Spleen (tissue), 11 donors: Measurements from ENCODE around the gene EPN1. TPM values are rescaled to one million over a fixed set of nuclear protein-coding genes. Genes with fewer than 3 reads are reported as not detected.

ENCODE experiments used
- DNase-seq: peaks from one replicate; pipeline ENCODE4 v3.0.0-alpha.2; 2020
- H3K27ac ChIP-seq, 8 donors: fragments of 200-600 bp; sonication (generic) in 7 of 8; 1 replicate in 4 of 8; 2 replicates in 4 of 8; pipeline versions ENCODE4 v1.5.0 to v1.8.0; 2016 to 2021; ENCODE audit warnings: inconsistent platforms in 4 of 8, mild to moderate bottlenecking in 4 of 8, moderate library complexity in 1 of 8
- H3K27me3 ChIP-seq, 7 donors: fragments of 200-600 bp; sonication (generic) in 6 of 7; replicated peaks in 1 of 7; 1 replicate in 4 of 7; 2 replicates in 3 of 7; pipeline versions ENCODE4 v1.5.0 to v1.8.0; 2016 to 2021; ENCODE audit warnings: inconsistent platforms in 3 of 7, mild to moderate bottlenecking in 1 of 7
- H3K36me3 ChIP-seq, 6 donors: fragments of 200-600 bp; sonication (generic) in 5 of 6; 1 replicate in 4 of 6; 2 replicates in 2 of 6; pipeline versions ENCODE4 v1.5.0 to v1.8.0; 2016 to 2021; ENCODE audit warnings: inconsistent platforms in 2 of 6
- H3K4me1 ChIP-seq, 6 donors: fragments of 200-600 bp; sonication (generic) in 5 of 6; 1 replicate in 3 of 6; 2 replicates in 3 of 6; pipeline versions ENCODE4 v1.5.0 to v1.8.0; 2016 to 2021; ENCODE audit warnings: inconsistent platforms in 3 of 6
- H3K4me3 ChIP-seq, 8 donors: fragments of 200-600 bp; sonication (generic) in 7 of 8; 1 replicate in 4 of 8; 2 replicates in 4 of 8; pipeline versions ENCODE4 v1.5.0 to v1.8.0; 2016 to 2021; ENCODE audit warnings: inconsistent platforms in 4 of 8, mild to moderate bottlenecking in 4 of 8, moderate library complexity in 2 of 8
- H3K9me3 ChIP-seq, 8 donors: fragments of 200-600 bp; sonication (generic) in 7 of 8; 1 replicate in 4 of 8; 2 replicates in 4 of 8; pipeline versions ENCODE4 v1.5.0 to v1.8.0; 2016 to 2021; ENCODE audit warnings: inconsistent platforms in 4 of 8
- POLR2A ChIP-seq, 3 donors: fragments of 450-650 bp; IDR thresholded peaks; one replicate each; pipeline ENCODE4 v1.5.1; 2017; ENCODE audit warnings: antibody characterized with exemption in 3 of 3, mild to moderate bottlenecking in 1 of 3
- POLR2AphosphoS5 ChIP-seq, 3 donors: sonication (generic); formaldehyde crosslinking; IDR thresholded peaks; one replicate each; pipeline ENCODE4 v1.5.1; 2017; ENCODE audit warnings: antibody characterized with exemption in 3 of 3
- WGBS, 5 donors: extraction: QIAGEN DNeasy Blood & Tissue Kit in 3 of 5; methylation state at CpG; one replicate each; pipeline versions ENCODE4 v1.1.5 to v1.1.7; 2013 to 2018; 5-methylcytosine and 5-hydroxymethylcytosine counted together
- intact Hi-C: fragments of 100-400 bp; cut with DNase I; formaldehyde crosslinking; loops from one replicate; pipeline ENCODE4 v1.15.0; 2023; ENCODE audit warnings: low total_unique reads
- polyA plus RNA-seq, 3 donors: library from polyadenylated mRNA; stranded (reverse); fragments of 200-250 nt; gene quantifications; one replicate each; pipeline ENCODE4 v1.2.1, GENCODE V29; 2013
- total RNA-seq, 7 donors: library from RNA; depleted of rRNA in 3 of 7; stranded (reverse); fragments of >200 nt in 3 of 7; fragmentation: NEBNext Ultra II Directional in 4 of 7; extraction: Animal tissue kit (Norgen Biotek cat#: 25700) in 4 of 7; gene quantifications; one replicate each; pipeline versions ENCODE4 v1.1.0 to v1.2.1, GENCODE V29; 2016 to 2021
- TF ChIP-seq, protein P1 (sequence below), 11 experiments: fragments of 200-600 bp in 7 of 11; fragments of 450-650 bp in 4 of 11; sonication (generic) in 4 of 11; IDR thresholded peaks in 8 of 11; conservative IDR thresholded peaks in 3 of 11; 1 replicate in 7 of 11; 2 replicates in 4 of 11; pipeline versions ENCODE4 v1.4.0 to v1.8.0; 2016 to 2021; ENCODE audit warnings: antibody characterized with exemption in 11 of 11, inconsistent platforms in 4 of 11, mild to moderate bottlenecking in 1 of 11
- donor health status: healthy with polysubstance abuse.
- donor health status: DM: no; HTN: no; CAD: no; lungs with moderate emphysema.
- donor health status: DM: no; HTN: no; CAD: no.
- donor health status: Bipolar disorder and iron deficiency.
- donor health status: healthy.
- donor health status: DM: no; HTN: no; CAD: no.
- donor health status: DM: yes; HTN: yes; CAD: no.

Gene EPN1
- total and polyA plus RNA-seq, 10 donors: 36.8 to 166 (median 113) TPM

DNA sequence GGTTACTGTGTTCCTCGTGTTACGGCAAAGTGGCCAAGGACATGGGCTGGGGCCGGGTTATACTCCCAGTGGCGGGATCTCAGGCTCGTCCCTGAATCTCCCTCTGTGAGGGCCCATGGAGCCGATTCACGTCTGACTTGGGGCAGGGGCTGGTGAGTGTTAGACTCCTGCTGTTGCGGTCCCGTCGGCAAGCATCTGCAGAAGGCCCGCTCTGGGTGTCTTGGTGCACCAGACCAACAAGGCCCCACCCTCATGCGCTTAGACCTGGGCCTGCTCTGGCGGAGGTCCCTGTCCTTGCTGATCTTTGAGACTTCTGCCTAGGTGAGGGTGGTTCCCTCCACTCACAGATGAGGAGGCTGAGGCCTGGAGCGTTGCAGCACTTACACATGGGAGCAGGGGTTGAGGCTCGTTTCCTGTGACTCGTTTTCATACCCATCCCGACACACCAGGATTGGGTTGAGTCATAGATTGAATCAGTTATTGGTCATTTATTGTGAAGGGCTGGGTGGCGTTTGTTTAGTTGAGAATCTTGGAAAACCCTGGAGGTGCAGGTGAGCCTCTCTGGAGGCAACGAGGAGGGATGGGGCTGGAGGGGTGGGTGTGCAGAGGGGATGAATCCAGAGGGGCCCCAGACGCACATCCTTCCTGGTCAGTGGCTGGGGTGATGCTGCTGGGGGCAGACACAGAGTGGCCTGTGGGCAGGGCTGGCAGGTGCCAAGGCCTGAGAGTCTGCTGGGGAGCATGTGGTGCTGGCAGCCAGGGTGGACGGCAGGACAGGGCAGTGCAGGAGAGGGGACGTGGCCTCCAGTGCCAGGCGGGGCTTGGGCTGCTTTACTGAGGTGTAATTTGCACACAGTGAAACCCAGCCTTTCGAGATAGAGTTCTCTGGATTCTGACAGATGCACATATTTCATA lies 4.6 kb downstream of the EPN1 start:
- intact Hi-C loops: no loop called here
- Histone ChIP-seq H3K4me1 (peaks cover 54 to 92% (median 74%) of the 10 kb centered on the region in 6 donors), H3K36me3 (peaks cover 0 to 80% (median 63%) of the 10 kb centered on the region in 6 donors), H3K27me3 (no peaks in the 10 kb centered on the region), H3K4me3 (peak overlapping the region in 1 of 8 donors; percentile 98), H3K27ac (peak overlapping the region in 5 of 8 donors; percentile 12 to 99 (median 96)), H3K9me3 (no peaks in the 10 kb centered on the region)
- WGBS, 5 donors: 73 to 87% (median 82%) methylated on average over 13 to 24 of the region's 24 CpGs
- TF ChIP-seq POLR2AphosphoS5 (IDR thresholded peaks at IDR 0.05): peak in 1 of 3 donors; percentile 42
- no peak for TF ChIP-seq POLR2A (IDR thresholded peaks at IDR 0.05)
- DNase-seq: no peak

DNA sequence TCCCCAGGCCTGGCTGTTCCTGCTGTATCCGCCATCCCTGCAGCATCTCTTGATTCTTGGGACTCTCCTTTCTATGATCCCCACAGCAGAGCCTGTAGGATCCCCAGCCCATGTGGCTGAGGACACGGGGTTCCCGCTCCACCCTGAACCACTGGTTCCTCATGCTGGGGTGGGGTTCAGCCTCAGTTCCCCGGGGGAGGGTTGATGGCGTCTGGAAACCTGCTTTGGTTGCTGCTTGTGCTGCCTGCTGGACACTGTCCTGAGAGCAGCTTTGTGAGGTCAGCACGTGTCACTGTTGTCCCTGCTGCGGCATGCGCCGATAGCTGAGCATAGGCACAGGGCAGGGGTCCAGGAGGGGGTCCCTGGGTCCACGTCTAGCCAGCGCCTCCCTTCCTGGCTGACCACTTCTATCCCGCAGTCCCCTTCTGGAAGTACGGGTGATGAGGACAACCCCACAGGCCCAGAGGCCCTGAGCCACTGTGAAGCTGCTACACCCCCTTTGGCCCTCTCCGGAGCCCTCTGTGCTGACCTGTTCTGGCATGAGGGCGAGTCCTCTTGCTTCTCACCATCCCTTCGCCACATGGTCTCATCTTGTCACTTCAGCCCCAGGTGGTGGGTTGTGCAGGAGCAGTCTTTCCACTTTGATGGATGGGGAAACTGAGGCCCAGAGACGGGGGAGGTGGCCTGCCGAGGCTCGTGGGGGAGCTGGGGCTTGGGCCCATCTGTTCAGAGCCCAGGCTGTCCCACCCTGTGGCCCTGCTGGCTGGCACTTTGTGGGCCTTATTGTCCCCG lies 5.5 kb downstream of the EPN1 start:
- H3K27ac ChIP-seq: peak overlapping the region in 4 of 8 donors; percentile 15 to 99 (median 97)
- 89 to 96% (median 93%) methylated on average over 13 to 20 of the region's 20 CpGs for WGBS, 5 donors
- H3K27me3 ChIP-seq: no peaks in the 10 kb centered on the region
- DNase-seq: no peak
- H3K4me1 ChIP-seq: peaks cover 53 to 95% (median 70%) of the 10 kb centered on the region in 6 donors
- intact Hi-C loops: no loop called here
- no peaks in the 10 kb centered on the region for H3K9me3 ChIP-seq
- peaks cover 0 to 89% (median 70%) of the 10 kb centered on the region in 6 donors for H3K36me3 ChIP-seq
- no peak overlapping the region for H3K4me3 ChIP-seq
- TF ChIP-seq POLR2A (IDR thresholded peaks at IDR 0.05) (no peak), POLR2AphosphoS5 (IDR thresholded peaks at IDR 0.05) (peak in 1 of 3 donors; percentile 1)
- TF ChIP-seq, protein P1, sequence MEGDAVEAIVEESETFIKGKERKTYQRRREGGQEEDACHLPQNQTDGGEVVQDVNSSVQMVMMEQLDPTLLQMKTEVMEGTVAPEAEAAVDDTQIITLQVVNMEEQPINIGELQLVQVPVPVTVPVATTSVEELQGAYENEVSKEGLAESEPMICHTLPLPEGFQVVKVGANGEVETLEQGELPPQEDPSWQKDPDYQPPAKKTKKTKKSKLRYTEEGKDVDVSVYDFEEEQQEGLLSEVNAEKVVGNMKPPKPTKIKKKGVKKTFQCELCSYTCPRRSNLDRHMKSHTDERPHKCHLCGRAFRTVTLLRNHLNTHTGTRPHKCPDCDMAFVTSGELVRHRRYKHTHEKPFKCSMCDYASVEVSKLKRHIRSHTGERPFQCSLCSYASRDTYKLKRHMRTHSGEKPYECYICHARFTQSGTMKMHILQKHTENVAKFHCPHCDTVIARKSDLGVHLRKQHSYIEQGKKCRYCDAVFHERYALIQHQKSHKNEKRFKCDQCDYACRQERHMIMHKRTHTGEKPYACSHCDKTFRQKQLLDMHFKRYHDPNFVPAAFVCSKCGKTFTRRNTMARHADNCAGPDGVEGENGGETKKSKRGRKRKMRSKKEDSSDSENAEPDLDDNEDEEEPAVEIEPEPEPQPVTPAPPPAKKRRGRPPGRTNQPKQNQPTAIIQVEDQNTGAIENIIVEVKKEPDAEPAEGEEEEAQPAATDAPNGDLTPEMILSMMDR (IDR thresholded peaks at IDR 0.05 in 8 of 11, conservative IDR thresholded peaks at IDR 0.05 in 3 of 11): no peak

DNA sequence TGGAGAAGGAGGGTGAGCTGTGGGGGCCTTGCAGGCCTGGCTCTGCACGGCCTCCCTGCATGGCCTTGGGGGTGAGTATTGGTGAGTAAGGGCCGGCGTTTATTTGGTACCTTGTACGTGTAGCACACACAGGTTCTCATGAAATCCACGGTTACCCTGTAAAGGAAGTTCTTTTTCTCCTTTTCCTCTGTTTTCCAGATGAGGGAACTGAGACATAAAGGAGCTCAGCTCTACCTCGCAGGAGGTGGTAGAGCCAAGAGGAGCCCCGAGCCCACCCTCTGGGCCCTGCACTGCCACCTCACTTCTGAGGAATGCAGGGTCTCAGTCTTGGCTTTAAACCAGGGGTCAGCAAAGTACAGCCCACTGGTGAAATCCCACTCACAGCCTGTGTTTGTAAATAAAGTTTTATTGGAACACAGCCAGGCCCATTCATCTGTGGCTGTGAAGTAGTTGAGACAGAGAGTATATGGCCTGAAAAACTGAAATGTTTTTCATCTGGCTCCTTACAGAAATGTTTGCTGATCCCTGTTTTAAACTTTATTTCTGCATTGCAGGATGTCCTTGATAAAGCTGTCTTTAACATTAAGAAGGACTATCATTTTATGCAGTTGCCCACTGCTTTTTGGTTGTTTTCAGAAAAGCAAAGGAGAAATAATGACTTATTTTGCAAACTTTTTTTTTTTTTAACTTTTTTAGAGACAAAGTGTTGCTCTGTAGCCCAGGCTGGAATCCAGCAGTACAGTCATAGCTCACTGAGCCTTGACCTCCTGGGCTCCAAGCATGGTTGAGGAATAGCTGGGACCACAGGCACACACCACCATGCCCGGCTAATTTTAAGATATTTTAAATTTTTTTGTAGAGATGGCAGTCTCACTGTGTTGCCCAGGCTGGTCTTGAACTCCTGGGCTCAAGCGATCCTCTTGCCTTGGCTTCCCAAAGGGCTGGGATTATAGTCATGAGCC lies 6.4 kb downstream of the EPN1 start:
- WGBS, 5 donors: 75 to 89% (median 84%) methylated on average over 9 of the region's 9 CpGs
- peaks cover 0 to 98% (median 79%) of the 10 kb centered on the region in 6 donors for H3K36me3 ChIP-seq
- H3K27me3 ChIP-seq: no peaks in the 10 kb centered on the region
- DNase-seq: no peak
- H3K9me3 ChIP-seq: no peaks in the 10 kb centered on the region
- H3K4me1 ChIP-seq: peaks cover 46 to 95% (median 68%) of the 10 kb centered on the region in 6 donors
- TF ChIP-seq, protein P1 (IDR thresholded peaks at IDR 0.05 in 8 of 11, conservative IDR thresholded peaks at IDR 0.05 in 3 of 11): no peak
- TF ChIP-seq POLR2A (IDR thresholded peaks at IDR 0.05) (no peak), POLR2AphosphoS5 (IDR thresholded peaks at IDR 0.05) (no peak)
- intact Hi-C loops: no loop called here
- peak overlapping the region in 2 of 8 donors; percentile 98 to 99 for H3K27ac ChIP-seq
- no peak overlapping the region for H3K4me3 ChIP-seq
